Effector memory CD8-positive, alpha-beta T cell (primary cell): Measurements from ENCODE around the gene REEP1.

Experiments
- ATAC-seq: fragments of 150-1000 bp; cut with Tn5 transposase; replicated peaks from 2 replicates; pipeline ENCODE4 v1.10.0; 2021; ENCODE audit warnings: mild to moderate bottlenecking, moderate library complexity
- DNase-seq, 3 experiments: peaks; one replicate each; pipeline ENCODE4 v3.0.0; 2021
- H3K27ac Mint-ChIP-seq, 2 donors: one replicate each; pipeline ENCODE4 v1.8.0; 2022; ENCODE audit warnings: mild to moderate bottlenecking in 2 of 2, mixed read lengths in 2 of 2, moderate library complexity in 2 of 2
- H3K27me3 Mint-ChIP-seq, 2 donors: one replicate each; pipeline ENCODE4 v1.8.0; 2022; ENCODE audit warnings: mixed read lengths in 2 of 2
- H3K36me3 Mint-ChIP-seq: one replicate; pipeline ENCODE4 v1.8.0; 2022; ENCODE audit warnings: mild to moderate bottlenecking, moderate library complexity, mixed read lengths; ENCODE audit not compliant: insufficient read depth
- H3K4me1 Mint-ChIP-seq, 2 donors: one replicate each; pipeline ENCODE4 v1.8.0; 2022; ENCODE audit warnings: low read depth in 2 of 2, mixed read lengths in 2 of 2
- H3K4me3 Mint-ChIP-seq, 2 donors: one replicate each; pipeline ENCODE4 v1.8.0; 2022; ENCODE audit warnings: mild to moderate bottlenecking in 2 of 2, mixed read lengths in 2 of 2, moderate library complexity in 2 of 2
- H3K9me3 Mint-ChIP-seq, 2 donors: one replicate each; pipeline ENCODE4 v1.8.0; 2022; ENCODE audit warnings: mixed read lengths in 2 of 2
- total RNA-seq, 9 experiments: gene quantifications; one replicate each; lab custom pipeline; 2026; lab: John Stamatoyannopoulos, UW

Gene REEP1
- total RNA-seq, result 0 to 0.72 (median 0) reads per million in 9 experiments

DNA sequence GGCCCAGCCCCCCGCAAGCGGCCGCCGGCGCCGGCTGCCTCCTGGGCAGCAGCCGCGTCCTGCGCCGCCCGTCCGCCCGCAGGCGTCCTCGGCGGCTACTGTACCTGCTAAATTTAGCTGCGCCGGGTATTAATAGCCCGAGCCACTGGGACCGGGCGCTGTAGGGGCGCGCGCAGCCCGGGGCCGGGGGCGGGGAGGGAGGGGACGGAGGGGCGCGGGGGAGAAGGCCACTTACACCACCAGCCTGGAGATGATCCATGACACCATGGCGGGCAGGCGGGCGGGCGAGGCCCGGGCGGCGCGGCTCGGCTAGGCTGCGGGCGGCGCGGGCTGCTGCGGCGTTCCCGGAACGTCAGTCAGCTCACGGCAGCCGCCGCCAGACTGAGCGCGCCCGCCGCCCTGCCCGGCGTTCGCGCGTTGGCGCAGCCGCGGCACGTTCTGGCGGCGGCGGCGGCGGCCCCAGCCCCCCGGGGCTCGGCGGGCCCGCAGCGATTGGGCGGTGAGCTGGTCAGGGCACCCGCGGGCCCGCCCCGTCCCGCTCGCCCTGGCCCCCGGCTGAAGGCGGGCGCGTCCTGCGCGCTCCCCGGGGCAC is at the start of gene REEP1:
Gene REEP1, minus strand, starts transcription at position 383 of the 592 bp plus-strand sequence. Its CDS starts 116 bp downstream, at position 267.
- DNase-seq, result no peak
- ATAC-seq, result peak; percentile 32
- no peak within 1 kb of the TSS for H3K27ac Mint-ChIP-seq
- H3K27me3 Mint-ChIP-seq, result peaks cover 66 to 84% of the 10 kb centered on the region in 2 donors
- H3K4me3 Mint-ChIP-seq, result peak within 1 kb of the TSS; percentile 74 to 76
- peaks cover 4 to 11% of the 10 kb centered on the region in 2 donors for H3K9me3 Mint-ChIP-seq
- H3K36me3 Mint-ChIP-seq, result no peaks in the 10 kb centered on the region
- H3K4me1 Mint-ChIP-seq, result peaks cover 5 to 11% of the 10 kb centered on the region in 2 donors

DNA sequence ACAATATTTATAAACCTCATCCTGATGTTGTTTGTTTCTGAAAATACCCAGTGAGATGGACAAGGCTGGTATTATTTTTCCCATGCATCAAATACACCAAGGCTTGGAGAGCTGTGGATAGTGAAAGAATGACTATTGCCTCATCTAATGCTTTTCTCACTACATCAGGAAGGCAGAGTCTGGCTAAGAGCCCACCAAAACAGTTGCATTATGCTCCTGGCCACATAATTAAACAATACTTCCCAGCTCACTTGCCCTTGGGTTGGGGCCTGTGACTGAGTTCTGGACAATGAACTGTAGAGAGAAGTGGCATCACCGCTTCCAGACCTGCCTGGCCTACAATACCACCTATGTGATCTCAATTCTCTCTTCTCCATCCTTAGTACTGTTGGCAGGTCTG is 46.4 kb upstream of the REEP1 start:
- ATAC-seq, result no peak
- DNase-seq, result no peak
- Mint-ChIP-seq H3K9me3 (no peaks in the 10 kb centered on the region), H3K36me3 (no peaks in the 10 kb centered on the region), H3K27me3 (peaks cover 46 to 48% of the 10 kb centered on the region in 2 donors), H3K4me3 (no peak overlapping the region), H3K27ac (no peak overlapping the region), H3K4me1 (no peaks in the 10 kb centered on the region)

GRCh38 chr2:86382698-86383097 is 45.3 kb upstream of the REEP1 start:
- H3K27me3 Mint-ChIP-seq, result peaks cover 49 to 58% of the 10 kb centered on the region in 2 donors
- no peak overlapping the region for H3K4me3 Mint-ChIP-seq
- no peak for DNase-seq

DNA sequence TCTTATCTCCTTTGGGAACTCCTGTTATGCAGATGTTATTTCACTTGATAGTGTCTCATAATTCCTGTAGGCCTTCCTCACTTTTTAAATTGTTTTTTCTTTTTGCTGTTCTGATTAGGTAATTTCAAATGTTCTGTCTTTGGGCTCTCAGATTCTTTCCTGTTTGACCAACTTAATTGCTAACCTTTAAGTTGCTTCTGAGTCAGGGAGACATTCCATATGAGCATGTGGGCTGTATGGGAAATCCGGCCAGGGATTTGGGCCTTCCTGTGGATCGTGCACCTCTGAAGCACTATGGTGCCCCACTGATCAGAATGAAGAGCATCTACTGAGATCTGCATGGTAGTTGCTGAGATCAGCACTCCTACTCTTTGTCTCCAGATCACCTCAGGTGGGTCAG is 44.7 kb upstream of the REEP1 start:
- Mint-ChIP-seq H3K4me3 (no peak overlapping the region), H3K36me3 (no peaks in the 10 kb centered on the region), H3K27ac (no peak overlapping the region), H3K9me3 (no peaks in the 10 kb centered on the region), H3K27me3 (peaks cover 49 to 61% of the 10 kb centered on the region in 2 donors), H3K4me1 (no peaks in the 10 kb centered on the region)
- no peak for DNase-seq
- ATAC-seq, result no peak

More at GRCh38 chr2:86382698-86383097, 45.3 kb upstream of the REEP1 start:
- H3K9me3 Mint-ChIP-seq, result no peaks in the 10 kb centered on the region
- H3K36me3 Mint-ChIP-seq, result no peaks in the 10 kb centered on the region
- no peak for ATAC-seq
- H3K4me1 Mint-ChIP-seq, result no peaks in the 10 kb centered on the region
- H3K27ac Mint-ChIP-seq, result no peak overlapping the region

DNA sequence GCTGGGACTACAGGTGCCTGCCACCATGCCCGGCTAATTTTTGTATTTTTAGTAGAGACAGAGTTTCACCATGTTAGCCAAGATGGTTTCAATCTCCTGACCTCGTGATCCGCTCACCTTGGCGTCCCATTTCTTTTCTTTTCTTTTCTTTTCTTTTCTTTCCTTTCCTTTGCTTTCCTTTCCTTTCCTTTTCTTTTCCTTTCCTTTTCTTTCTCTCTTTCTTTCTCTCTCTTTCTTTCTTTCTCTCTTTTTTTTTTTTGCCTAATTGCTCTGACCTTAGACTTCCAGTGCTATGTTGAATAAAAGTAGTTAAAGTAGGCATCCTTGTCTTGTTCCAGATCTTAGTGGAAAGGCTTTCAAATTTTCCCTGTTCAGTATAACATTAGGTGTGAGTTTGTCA is 41.0 kb upstream of the REEP1 start:
- H3K27me3 Mint-ChIP-seq, result peaks cover 23 to 57% of the 10 kb centered on the region in 2 donors
- DNase-seq (no peak), ATAC-seq (no peak)
- H3K27ac Mint-ChIP-seq, result no peak overlapping the region
- no peaks in the 10 kb centered on the region for H3K9me3 Mint-ChIP-seq
- no peaks in the 10 kb centered on the region for H3K4me1 Mint-ChIP-seq
- H3K36me3 Mint-ChIP-seq, result no peaks in the 10 kb centered on the region
- no peak overlapping the region for H3K4me3 Mint-ChIP-seq

GRCh38 chr2:86375623-86376022 is 38.2 kb upstream of the REEP1 start:
- ATAC-seq, result no peak
- Mint-ChIP-seq H3K36me3 (no peaks in the 10 kb centered on the region), H3K27me3 (peaks cover 11 to 40% of the 10 kb centered on the region in 2 donors), H3K9me3 (no peaks in the 10 kb centered on the region), H3K27ac (no peak overlapping the region), H3K4me3 (no peak overlapping the region), H3K4me1 (peaks cover 3 to 4% of the 10 kb centered on the region in 2 donors)
- DNase-seq, result no peak

DNA sequence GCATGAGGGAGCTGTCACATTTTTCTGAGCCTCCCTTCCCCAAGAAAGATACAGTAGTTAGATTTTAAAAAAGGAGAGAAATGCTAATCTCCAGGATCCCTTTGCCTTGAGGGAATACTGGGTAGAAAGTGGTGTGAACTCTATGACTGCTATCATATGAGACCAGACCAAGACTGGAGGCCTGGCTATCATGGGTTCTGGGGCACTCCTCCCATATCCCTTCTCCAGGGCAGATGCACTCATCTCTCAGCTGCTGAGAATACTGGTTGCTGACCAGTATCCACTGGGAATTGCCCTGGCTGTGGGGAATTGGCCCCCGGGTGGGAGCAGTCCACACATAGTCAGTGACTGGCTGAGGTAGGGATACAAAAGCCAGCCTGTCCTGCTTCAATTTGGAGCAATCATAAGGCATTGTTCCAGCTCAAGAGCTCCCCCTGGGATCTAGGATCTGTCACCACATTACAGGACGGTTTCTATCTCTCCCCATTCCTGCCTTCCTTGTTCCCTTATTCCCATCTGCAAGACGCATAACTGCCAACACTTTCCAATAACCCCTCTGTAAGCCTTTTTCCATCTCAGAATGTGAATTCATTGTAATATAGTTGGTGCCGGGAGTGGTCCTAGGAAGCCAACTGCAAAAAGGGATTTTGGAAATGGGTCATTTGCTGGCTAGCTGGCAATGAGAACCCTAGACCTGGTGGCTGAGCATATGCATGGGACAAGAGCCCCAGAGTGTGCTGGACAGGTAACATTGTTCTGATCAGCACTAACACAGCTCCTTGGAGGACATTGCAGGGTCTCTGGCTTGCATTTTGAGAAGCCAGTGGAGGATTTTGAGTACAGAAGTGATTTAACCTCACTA is 35.4 kb upstream of the REEP1 start:
- Mint-ChIP-seq H3K27ac (no peak overlapping the region), H3K4me1 (peaks cover 6 to 7% of the 10 kb centered on the region in 2 donors), H3K4me3 (no peak overlapping the region), H3K27me3 (peaks cover 0 to 23% of the 10 kb centered on the region in 2 donors), H3K9me3 (no peaks in the 10 kb centered on the region), H3K36me3 (no peaks in the 10 kb centered on the region)
- ATAC-seq, result no peak
- no peak for DNase-seq

GRCh38 chr2:86372133-86372532 is 34.7 kb upstream of the REEP1 start:
- no peaks in the 10 kb centered on the region for H3K9me3 Mint-ChIP-seq
- H3K4me3 Mint-ChIP-seq, result no peak overlapping the region
- no peaks in the 10 kb centered on the region for H3K36me3 Mint-ChIP-seq
- H3K27ac Mint-ChIP-seq, result no peak overlapping the region
- peaks cover 6 to 7% of the 10 kb centered on the region in 2 donors for H3K4me1 Mint-ChIP-seq
- ATAC-seq, result no peak
- DNase-seq, result no peak
- peaks cover 0 to 21% of the 10 kb centered on the region in 2 donors for H3K27me3 Mint-ChIP-seq

GRCh38 chr2:86371527-86371926 is 34.1 kb upstream of the REEP1 start:
- Mint-ChIP-seq H3K4me3 (no peak overlapping the region), H3K4me1 (peaks cover 6 to 7% of the 10 kb centered on the region in 2 donors), H3K27me3 (peaks cover 0 to 16% of the 10 kb centered on the region in 2 donors), H3K36me3 (no peaks in the 10 kb centered on the region), H3K27ac (peak overlapping the region in 1 of 2 donors; percentile 42), H3K9me3 (no peaks in the 10 kb centered on the region)
- no peak for ATAC-seq
- DNase-seq, result no peak

DNA sequence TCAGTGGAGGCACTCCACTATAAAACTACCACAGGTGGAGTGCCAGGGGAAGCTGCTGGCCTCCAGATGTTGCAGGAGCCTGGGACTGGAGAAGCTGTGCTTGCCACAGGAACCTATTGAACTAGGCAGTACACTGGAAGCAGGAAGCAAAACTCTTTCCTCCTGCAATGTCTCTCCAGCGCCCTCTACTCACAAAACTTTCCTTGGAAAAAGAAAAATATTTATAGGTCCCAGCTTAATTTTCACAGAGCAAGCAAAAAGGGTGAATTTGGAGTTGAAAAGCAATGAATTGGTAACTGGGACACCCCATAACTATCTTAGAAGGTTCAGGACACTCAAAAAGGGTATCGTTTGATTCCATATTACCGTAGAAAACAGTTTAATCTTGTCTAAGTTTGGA is 33.2 kb upstream of the REEP1 start:
- ATAC-seq (no peak), DNase-seq (no peak)
- peaks cover 6 to 7% of the 10 kb centered on the region in 2 donors for H3K4me1 Mint-ChIP-seq
- H3K27me3 Mint-ChIP-seq, result peaks cover 0 to 10% of the 10 kb centered on the region in 2 donors
- H3K27ac Mint-ChIP-seq, result no peak overlapping the region
- no peaks in the 10 kb centered on the region for H3K36me3 Mint-ChIP-seq
- H3K4me3 Mint-ChIP-seq, result no peak overlapping the region
- H3K9me3 Mint-ChIP-seq, result no peaks in the 10 kb centered on the region

DNA sequence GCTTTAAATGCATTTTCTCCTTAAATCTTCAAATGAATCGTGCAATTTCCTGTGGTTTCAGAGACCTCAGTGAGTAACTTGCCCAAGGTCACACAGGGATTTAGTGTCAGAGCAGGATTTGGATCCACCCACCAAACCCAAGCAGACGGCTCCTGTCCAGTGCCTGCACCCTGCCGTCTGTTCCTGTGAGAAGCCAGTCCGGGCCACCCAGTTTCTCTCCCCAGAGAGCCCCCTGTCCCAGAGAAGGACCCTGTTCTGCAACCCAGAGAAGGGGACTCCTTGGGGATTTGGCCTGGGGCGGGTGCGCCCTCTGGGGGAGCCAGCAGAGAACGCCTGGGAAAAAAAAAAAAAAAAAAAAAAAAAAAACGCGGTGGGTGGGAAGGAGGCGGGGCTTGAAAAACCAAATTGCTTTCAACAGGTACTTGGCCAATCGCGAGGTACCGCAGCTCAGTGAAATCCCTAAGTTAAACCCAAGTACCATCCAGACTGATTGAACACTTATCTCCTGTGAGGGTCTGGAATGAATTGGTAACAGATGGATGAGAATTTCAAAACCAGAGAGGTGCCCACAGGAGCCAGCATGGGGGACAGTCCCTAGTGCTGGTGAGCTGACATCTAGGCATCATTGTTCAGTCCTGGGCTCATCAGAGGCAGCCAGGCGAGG is 30.9 kb upstream of the REEP1 start:
- DNase-seq (peak in 2 of 3 experiments; percentile 4 to 14), ATAC-seq (peak; percentile 37)
- Mint-ChIP-seq H3K4me3 (peak overlapping the region; percentile 1 to 24), H3K27ac (no peak overlapping the region), H3K4me1 (peaks cover 6 to 7% of the 10 kb centered on the region in 2 donors), H3K36me3 (no peaks in the 10 kb centered on the region), H3K9me3 (no peaks in the 10 kb centered on the region), H3K27me3 (peaks cover 0 to 9% of the 10 kb centered on the region in 2 donors)

DNA sequence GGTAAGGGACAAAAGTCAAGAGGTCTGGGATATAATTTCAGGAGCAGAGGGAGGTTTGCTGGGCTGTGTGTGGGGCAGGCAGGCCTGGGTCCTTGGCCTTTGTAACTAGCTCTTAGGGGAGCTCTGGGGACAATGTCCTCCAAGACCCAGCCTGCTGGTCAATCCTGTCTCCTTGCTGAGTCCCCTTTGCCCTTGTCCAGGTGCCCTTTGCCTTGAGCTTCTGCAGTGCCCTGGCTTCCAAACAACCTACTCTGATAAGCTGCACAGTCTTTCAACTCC is 30.0 kb upstream of the REEP1 start:
- peaks cover 6 to 7% of the 10 kb centered on the region in 2 donors for H3K4me1 Mint-ChIP-seq
- no peak for ATAC-seq
- H3K27ac Mint-ChIP-seq, result no peak overlapping the region
- DNase-seq, result no peak
- no peaks in the 10 kb centered on the region for H3K9me3 Mint-ChIP-seq
- peaks cover 0 to 5% of the 10 kb centered on the region in 2 donors for H3K27me3 Mint-ChIP-seq
- H3K36me3 Mint-ChIP-seq, result no peaks in the 10 kb centered on the region
- H3K4me3 Mint-ChIP-seq, result no peak overlapping the region

GRCh38 chr2:86366651-86367498 is 29.4 kb upstream of the REEP1 start:
- Mint-ChIP-seq H3K27me3 (peaks cover 0 to 5% of the 10 kb centered on the region in 2 donors), H3K36me3 (no peaks in the 10 kb centered on the region), H3K4me1 (peaks cover 6 to 7% of the 10 kb centered on the region in 2 donors), H3K27ac (no peak overlapping the region), H3K4me3 (no peak overlapping the region), H3K9me3 (no peaks in the 10 kb centered on the region)
- no peak for ATAC-seq
- no peak for DNase-seq
